GM11168 (cell line): ENCODE results near the gene TPST2.
"Not testable (repeated sequence)": the region's sequence is repeated elsewhere in the genome, so short reads cannot be mapped to it uniquely, and the experiment has no call there.

ENCODE experiments used
- in situ Hi-C: fragments of 300-500 bp; cut with MboI; formaldehyde crosslinking; loops from one replicate; pipeline ENCODE4 v1.12.0; 2022; ENCODE audit warnings: low sequenced_read_pairs; ENCODE audit not compliant: unreplicated experiment

TPST2 gene

DNA sequence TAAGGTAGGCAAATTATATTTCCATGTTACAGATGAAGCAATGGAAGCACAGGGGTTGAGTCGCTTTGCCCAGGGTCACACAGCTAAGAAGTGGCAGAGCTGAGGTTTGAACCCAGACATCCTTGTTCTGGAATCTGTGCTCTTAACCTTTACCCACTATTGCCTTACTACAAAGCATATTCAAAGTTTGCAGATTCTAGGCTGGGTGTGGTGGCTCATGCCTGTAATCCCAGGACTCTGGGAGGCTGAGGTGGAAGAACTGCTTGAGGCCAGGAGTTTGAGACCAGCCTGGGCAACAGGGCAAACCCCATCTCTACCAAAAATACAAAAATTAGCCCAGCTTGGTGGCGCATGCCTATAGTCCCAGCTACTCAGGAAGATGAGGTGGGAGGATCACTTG lies 49.8 kb downstream of the TPST2 start:
- in situ Hi-C loops, result no loop called here

DNA sequence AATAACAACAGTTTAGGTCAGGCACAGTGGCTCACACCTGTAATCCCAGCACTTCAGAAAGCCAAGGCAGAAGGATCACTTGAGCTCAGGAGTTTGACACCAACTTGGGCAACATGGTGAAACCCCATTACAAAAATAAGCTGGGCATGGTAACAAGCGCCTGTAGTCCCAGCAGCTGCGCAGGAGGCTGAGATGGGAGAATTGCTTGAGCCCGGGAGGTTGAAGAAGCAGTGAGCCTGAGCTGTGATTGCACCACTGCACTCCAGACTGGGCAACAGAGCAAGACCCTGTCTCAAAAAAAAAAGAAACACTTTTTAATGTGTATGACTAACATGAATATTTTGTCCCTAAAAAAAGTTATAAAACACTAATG lies 53.2 kb downstream of the TPST2 start:
- in situ Hi-C loops, result no loop called here

DNA sequence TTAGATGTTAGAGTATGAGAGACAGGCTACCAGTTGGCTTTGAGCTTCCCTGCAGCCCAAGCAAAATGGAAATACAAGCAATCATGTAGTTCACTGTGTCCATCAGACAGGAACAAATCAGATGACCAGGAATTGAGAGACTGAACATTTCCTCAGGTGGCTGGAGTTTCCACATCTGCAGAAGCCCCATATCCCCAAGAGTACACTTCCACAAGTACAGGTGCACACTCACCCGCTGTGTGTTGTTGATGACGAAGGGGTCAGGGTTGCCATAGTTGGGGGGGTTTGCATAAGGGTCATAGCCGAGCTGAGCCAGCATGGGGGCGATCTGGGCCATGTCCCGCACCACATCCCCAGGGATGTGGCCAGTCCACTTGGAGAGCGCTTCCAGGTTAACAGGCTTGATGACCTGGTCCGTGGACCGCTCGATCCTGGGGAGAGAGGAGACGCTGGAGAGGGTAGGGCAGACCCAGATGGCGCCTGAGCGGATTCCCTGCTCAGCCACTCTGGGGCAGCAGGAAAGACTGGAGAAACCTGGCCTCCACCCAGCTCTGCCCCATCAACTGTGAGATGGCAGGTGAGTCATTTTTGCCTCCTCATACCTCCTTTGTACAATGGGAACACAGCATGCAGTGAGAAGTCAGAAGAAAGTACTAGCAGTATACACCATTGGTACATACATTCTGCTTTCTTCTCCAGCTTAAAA lies 53.7 kb downstream of the TPST2 start:
- in situ Hi-C loops, result no loop called here

DNA sequence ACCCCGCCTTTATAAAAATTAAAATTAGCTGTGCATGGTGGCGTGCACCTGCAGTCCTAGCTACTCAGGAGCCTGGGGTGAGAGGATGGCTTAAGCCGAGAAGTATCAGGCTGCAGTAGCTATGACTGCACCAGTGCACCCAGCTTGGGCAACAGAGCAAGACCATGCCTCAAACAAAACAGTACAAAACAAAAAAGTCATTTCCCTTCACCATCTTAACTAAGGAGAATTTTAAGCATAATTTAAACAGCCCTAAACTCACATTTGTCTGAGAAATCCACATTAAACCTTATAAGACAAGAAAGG lies 54.4 kb downstream of the TPST2 start:
- in situ Hi-C loops, result no loop called here

DNA sequence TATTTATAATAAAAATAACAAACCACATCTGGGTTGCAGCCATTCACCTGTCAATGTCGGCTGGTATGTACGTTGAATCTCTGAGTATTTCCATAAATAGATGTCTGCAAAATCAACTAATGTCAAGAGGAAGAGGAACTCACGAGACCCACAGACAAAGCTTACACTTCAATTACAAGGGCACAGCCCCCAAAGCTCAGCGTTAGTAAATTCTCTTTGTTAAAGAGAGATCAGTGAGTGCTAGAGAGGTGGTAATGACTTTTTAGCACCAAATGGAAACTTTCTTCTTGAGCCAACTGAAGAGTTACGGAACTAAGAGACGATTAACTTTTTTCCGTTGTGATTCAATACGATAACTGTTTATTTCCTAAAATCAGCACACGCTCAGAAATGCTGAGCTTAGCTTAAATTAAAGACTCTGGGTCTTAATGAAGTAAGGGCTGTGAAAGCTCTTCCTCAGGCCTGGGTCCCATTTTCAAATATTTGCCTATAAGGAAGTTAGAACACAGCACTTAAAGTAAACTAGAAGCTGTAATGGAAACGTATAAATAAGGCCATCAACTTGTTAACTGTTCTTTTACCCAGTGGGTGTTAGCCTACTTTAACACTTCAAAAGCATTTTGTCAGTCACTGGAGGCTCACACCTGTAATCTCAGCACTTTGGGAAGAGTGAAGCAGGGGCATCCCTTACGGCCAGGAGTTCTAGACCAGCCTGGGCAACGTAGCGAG lies 54.9 kb downstream of the TPST2 start:
- in situ Hi-C loops, result no loop called here

DNA sequence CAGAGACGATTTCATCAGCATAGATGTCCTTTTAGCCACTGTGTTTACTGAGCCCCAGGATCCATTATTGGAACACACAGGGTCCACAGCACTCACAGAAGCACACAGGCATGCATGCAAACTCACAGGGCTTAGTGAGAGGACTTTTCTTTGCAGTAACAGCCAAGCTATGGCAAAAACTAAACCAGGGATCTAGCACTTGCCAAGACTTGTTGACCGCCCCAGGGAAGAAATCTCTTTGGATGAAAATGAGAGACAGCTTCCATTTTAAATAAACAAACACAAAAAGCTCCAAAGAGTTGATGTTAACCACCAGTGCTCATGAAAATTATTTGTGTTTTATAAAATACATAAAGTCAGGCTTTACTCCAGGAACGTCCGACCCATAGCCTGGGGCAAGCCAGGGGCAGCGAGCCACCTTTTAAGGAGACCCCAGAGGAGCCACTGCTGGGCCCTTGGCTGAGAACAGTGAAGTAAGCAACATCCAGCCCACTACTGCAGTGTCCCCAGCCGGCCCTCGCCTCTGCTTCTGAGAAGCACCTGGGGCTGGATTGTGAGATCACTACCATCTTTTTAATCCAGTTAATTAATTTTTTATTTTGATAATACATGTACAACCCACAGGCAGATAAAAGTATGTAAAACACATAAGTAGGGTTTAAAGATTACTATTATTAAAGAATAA lies 55.6 kb downstream of the TPST2 start:
- in situ Hi-C loops, result no loop called here

DNA sequence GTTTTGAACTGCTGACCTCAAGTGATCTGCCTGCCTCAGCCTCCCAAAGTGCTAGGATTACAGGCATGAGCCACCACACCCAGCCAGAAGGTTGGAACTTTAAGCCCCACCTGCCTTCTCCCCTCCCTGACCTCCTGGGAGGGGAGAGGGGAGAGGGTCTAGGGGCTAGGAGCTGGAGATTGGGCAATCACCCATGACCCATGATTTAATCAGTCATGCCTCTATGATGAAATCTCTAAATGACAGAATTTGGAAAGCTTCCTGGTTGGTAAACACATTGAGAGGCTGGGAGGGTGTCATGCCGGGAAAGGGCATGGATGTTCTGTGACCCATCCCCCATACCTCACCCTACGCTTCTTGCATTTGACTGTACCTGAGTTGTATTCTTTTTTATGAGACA lies 60.6 kb downstream of the TPST2 start:
- in situ Hi-C loops, result no loop called here

DNA sequence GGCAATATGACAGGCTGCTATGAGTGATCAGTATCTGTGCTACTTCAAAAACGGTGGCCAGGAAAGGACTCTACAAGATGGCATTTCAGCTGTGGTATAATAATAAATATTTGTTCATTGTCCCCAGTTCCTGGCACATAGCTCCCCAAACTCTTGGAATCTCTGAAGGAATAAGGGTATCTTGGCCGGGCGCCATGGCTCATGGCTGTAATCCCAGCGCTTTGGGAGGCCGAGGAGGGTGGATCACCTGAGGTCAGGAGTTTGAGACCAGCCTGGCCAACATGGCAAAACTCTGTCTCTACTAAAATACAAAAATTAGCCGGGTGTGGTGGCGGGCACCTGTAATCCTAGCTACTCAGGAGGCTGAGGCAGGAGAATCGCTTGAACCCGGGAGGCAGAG lies 61.4 kb downstream of the TPST2 start:
- in situ Hi-C loops, result not testable (repeated sequence)

DNA sequence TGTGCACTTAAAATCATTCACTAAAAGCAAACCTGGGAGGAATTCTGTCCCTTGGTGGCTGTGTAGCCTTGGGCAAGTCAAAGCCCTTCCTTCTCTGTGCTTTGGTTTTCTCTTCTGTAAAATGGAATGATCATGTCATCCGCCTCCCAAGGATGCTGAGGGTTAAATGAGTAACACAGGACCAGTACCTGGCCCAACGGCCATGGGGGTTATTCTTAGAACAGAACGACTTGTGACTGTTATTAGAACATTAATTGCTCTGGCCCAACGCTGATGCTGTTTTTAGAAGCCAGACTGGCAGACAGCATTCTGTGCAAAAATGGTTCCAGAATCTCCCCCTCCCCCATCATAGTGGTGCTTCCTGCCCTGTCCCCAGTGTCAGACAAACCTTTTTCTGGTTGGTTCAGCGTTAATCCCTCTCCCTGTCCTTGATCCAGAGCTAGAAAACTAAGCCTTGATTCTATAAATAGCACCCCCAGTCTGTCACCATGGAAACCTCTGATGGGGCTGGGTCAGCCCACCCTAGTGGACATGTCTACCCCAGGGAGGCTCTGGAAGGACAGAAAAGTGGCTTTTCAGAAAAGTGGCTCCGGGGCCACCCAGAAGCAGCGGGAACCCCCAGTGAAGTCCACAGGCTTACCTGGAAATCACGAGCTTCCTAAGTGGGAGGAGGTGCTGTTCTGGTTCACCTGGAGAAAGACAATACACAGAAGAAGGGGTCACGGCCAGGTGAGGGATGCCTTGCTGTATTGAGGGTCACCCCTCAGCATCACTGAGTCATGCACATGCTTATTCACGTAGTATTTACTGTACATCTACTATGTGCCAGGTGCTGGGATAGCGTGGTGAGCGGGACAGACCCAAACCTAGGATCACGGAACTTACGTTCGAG lies 62.1 kb downstream of the TPST2 start:
- in situ Hi-C loops, result no loop called here

DNA sequence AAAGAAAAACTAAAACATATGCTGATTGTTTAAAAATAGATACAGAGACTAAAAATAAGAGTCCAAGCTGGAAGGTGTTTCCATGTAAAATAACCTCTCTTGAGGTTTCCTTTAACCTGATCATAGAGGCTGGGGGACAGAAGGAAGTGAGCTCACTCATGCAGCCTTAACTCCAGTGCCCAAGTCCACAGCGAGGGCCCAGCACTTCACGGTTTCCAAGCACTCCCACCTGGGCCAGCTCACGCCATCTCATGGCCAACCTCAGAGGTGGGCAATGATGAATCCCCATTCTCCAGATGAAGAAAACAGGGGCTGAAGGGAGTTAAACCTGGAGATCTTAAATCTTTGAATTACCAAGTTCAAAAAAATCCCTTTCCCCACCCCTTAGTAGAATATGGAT lies 62.8 kb downstream of the TPST2 start:
- in situ Hi-C loops, result no loop called here

DNA sequence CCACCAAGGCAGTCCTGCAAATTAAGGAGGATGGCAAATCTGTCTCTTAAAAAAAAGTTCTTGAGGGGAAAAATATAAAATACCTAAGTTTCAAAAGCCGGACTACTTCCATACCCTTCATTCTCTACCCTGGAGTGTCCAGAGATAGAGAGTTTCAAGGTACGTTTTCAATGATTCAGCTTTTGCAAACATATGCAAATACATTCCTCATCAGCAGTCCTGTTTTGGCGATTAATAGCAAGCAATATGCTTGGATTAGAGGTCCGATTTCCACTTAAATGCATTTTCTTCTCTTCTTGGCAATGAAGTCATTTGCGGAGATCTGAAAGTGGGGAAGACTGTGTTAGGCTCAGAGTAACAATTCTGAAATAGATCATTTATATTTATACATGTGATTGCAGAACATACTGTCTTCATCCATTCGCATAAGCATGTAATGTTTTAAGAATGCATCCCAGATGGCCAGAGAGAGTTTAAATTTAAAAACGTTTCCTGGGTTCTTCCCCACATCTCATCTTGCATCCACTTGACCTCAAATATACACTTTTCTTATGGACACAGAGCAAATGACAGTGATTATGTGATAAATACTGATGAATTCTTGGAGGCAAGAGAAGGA lies 63.9 kb downstream of the TPST2 start:
- in situ Hi-C loops, result no loop called here

DNA sequence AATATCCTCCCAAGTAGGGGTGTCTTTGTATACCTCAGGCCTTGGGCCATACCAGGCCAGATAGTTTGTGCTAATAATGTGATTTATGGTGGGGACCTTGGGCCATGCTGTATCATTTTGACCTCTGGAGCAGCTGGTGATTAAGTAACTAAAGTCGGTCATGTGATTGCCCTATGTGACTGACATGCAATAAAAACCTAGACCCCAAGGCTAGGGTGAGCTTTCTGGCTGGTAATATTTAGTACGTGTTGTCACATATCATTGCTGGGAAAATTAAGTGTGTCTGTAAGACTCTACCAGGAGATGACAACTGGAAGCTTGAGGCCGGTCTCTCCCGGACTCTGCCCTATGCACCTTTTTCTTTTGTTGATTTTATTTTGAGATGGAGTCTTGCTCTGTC lies 65.1 kb downstream of the TPST2 start:
- in situ Hi-C loops, result no loop called here

DNA sequence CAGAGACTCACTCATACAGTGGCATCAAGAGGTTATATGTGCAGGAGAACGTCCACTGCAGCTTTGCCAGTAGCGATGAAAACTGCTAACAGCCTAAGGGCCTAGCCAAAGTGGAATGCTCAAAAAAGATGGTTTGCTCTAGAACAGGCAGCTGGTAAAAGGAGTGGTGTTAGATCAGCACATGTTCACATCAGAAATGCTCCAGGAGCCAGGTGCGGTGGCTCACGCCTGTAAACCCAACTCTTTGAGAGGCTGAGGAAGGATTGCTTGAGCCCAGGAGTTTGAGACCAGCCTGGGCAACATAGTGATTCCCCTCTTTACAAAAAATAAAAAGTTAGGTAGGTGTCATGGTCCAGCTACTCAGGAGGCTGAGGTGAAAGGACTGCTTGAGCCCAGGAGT lies 67.3 kb downstream of the TPST2 start:
- in situ Hi-C loops, result no loop called here

DNA sequence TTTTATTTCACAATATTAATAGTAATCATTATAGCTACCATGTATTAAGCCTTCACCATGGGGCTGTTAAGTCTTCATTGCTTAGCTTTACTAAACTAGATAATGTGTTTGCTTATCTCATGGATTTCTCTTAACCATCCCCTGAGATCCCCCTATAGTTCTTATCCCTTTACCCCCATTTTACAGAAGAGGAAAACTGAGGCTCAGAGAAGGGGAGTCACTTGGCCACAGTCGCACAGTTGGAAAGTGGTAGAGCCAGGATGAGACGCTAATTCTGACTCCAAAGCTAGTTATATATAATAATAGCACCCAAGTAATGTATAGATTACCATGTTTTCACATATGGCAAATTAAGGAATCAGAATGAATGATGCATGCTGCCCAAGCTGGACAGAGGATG lies 67.9 kb downstream of the TPST2 start:
- in situ Hi-C loops, result no loop called here

DNA sequence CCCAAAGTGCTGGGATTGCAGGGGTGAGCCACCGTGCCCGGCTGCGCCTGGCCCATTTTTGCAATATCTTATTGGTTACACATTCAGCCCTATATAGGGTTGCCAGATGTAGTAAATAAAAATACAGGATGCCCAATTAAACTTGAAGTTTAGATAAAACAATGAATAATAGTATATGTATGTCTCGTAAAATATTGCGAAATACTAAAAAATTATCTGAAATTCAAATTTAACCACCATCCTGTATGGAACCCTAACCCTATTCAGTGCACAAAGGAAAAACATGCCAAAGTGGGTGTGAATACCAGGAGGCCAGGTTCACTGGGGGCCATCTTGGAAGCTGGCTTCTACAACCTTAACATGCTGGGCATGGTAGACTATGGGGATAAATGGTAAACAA lies 72.5 kb downstream of the TPST2 start:
- in situ Hi-C loops, result no loop called here

DNA sequence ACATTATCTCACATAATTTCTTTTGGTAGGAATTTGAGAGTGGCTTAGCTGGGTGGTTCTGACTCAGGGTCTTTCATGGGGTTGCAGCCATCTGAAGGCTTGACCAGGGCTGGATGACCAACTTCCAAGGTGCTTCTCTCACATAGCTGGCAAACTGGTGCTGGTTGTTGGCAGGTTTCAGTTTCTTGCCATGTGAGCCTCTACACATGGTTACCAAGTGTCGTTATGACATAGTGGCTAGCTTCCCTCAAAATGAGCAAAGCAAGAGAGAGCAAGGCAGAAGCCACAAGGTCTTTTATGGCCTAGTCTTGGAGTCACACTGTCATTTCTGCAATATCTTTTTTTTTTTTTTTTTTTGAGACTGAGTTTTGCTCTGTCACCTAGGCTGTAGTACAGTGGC lies 73.4 kb downstream of the TPST2 start:
- in situ Hi-C loops, result no loop called here

DNA sequence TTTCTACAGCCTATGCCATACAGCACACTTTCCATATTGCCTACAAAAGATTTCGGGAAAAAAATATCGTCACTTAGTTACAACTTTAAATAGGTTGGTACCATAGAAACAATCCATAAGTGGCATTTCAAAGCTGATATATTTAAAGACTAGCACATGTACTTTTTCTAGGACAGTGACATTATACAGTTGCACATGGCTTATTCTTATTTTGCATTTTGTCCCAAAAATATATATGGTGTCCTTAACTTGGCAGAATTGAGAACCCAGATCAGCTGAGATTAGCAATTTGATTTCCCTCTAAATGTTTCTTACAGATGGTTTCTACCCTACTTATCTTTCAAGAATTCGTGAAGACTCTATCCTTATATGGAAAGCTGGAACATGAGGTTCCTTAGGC lies 74.0 kb downstream of the TPST2 start:
- in situ Hi-C loops, result no loop called here

DNA sequence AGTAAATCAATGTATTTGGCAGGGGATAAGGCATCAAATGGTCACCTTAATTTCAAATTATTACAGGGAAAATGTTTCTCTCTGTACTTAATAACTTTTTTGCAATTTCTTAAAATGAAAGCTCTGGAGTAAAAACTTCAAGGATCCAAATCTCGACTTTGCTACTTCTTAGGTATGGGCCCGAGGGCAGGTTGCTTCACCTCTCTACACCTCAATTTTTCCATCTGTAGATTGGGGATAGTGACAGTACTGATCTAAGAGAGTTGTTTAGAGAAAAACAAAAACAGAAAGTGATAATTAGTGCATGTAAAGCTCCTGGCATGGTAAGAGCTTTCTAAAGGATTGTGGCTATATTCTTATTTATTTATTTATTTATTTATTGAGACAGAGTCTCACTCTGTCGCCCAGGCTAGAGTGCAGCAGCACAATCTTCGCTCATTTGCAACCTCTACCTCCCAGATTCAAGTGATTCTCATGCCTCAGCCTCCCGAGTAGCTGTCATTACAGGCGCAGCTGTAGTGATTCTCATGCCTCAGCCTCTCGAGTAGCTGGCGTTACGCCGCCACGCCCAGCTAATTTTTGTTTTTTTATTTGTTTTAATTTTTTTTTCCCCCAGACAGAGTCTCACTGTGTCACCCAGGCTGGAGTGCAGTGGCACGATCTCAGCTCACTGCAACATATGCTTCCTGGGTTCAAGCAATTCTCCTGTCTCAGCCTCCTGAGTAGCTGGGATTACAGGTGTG lies 75.3 kb downstream of the TPST2 start:
- in situ Hi-C loops, result no loop called here

DNA sequence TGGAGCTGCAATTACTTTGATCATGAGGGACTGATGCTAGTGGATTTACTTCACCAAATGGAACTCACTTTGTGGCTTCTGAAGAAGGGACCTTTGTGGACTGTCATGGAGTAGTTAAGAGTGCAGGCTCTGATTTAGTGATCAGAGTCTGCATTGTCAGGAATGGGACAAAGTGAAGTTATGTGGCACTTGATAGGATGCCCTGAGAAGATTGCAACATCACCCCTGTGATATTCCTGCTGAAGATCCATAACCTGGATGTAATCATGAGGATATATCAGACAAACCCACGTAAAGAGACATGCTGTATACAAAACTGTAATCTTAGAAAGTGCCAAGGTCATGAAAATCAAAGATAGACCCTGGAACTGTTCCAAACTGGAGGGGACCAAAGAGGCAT lies 76.1 kb downstream of the TPST2 start:
- in situ Hi-C loops, result no loop called here
